Inflammatory macrophage treated with lipopolysaccharide for 1 hour (primary cell): ENCODE results near the gene ZDHHC16.
"Not testable (repeated sequence)": the region's sequence is repeated elsewhere in the genome, so short reads cannot be mapped to it uniquely, and the experiment has no call there.

ENCODE experiments used
- DNase-seq, 2 donors: peaks; one replicate each; pipeline ENCODE4 v3.0.0-alpha.2; 2020 to 2022

ZDHHC16 gene

GRCh38 chr10:97445722-97446639, at the start of gene ZDHHC16, which contains the start of gene EXOSC1:
Gene ZDHHC16 (plus strand): TSS chr10:97446175. CDS start chr10:97451676, 5,501 bp downstream.
Gene EXOSC1 (minus strand): TSS chr10:97446006. CDS start chr10:97445985, 21 bp downstream.
- DNase-seq, result peak; percentile 94

GRCh38 chr10:97399843-97400545, 46.0 kb upstream of the ZDHHC16 start:
- DNase-seq, result peak; percentile 32 to 82

GRCh38 chr10:97400665-97401454, 45.1 kb upstream of the ZDHHC16 start, which contains the start of gene RRP12:
Gene RRP12 (minus strand): TSS chr10:97401340. CDS start chr10:97401231, 109 bp downstream.
- peak; percentile 98 to 99 for DNase-seq

GRCh38 chr10:97401455-97401919, 44.5 kb upstream of the ZDHHC16 start:
- DNase-seq, result no peak

GRCh38 chr10:97404044-97404443, 41.9 kb upstream of the ZDHHC16 start:
- no peak for DNase-seq

- DNase-seq, result peak; percentile 81 to 85
These were observed 39.9 kb upstream of the ZDHHC16 start for GRCh38 chr10:97406064-97406463.

- DNase-seq, result not testable (repeated sequence)
These were observed 39.5 kb upstream of the ZDHHC16 start for GRCh38 chr10:97406483-97406882.

GRCh38 chr10:97407211-97407951, 38.6 kb upstream of the ZDHHC16 start:
- peak; percentile 74 to 86 for DNase-seq

GRCh38 chr10:97407952-97408248, 38.1 kb upstream of the ZDHHC16 start:
- no peak for DNase-seq

- DNase-seq, result peak; percentile 52 to 65
These were observed 37.4 kb upstream of the ZDHHC16 start for GRCh38 chr10:97408496-97408992.

- peak; percentile 51 to 74 for DNase-seq
These were observed 34.6 kb upstream of the ZDHHC16 start for GRCh38 chr10:97411406-97411805.

- no peak for DNase-seq
These were observed 33.1 kb upstream of the ZDHHC16 start for GRCh38 chr10:97412891-97413304.

GRCh38 chr10:97416565-97416964, 29.4 kb upstream of the ZDHHC16 start:
- DNase-seq, result no peak

- peak; percentile 36 to 55 for DNase-seq
These were observed 22.2 kb upstream of the ZDHHC16 start for GRCh38 chr10:97423757-97424098.

- peak; percentile 93 to 97 for DNase-seq
These were observed 19.8 kb upstream of the ZDHHC16 start, which contains the start of gene PGAM1 for GRCh38 chr10:97425964-97426775. Gene PGAM1 (plus strand): TSS chr10:97426191. CDS start chr10:97426308, 117 bp downstream.

GRCh38 chr10:97426776-97427570, 19.0 kb upstream of the ZDHHC16 start:
- DNase-seq, result no peak

- DNase-seq, result peak; percentile 29 to 52
These were observed 18.3 kb upstream of the ZDHHC16 start for GRCh38 chr10:97427571-97428179.

- DNase-seq, result peak; percentile 18 to 43
These were observed 17.4 kb upstream of the ZDHHC16 start for GRCh38 chr10:97428572-97428981.

- DNase-seq, result no peak
These were observed 11.9 kb upstream of the ZDHHC16 start for GRCh38 chr10:97434055-97434454.

GRCh38 chr10:97434557-97434956, 11.4 kb upstream of the ZDHHC16 start:
- DNase-seq, result no peak
